Vagina (tissue), 2 donors: ENCODE data around the gene VENTX. TPM values are rescaled to one million over a fixed set of nuclear protein-coding genes. Genes with fewer than 3 reads are reported as not detected.
A peak's percentile ranks its signal among the peaks of the same experiment; 100 is the strongest.

Source experiments
- DNase-seq, 2 donors: peaks; one replicate each; pipeline ENCODE4 v3.0.0-alpha.2; 2017; ENCODE audit errors: extremely low spot score in 2 of 2
- H3K27ac ChIP-seq: fragments of 200-600 bp; sonication (generic); one replicate; pipeline ENCODE4 v1.5.1; 2019
- H3K27me3 ChIP-seq: fragments of 200-600 bp; sonication (generic); one replicate; pipeline ENCODE4 v1.5.1; 2019
- H3K36me3 ChIP-seq, 2 donors: fragments of 200-600 bp; sonication (generic); one replicate each; pipeline ENCODE4 v1.5.1; 2017 to 2019
- H3K4me1 ChIP-seq: fragments of 200-600 bp; sonication (generic); one replicate; pipeline ENCODE4 v1.5.1; 2019
- H3K4me3 ChIP-seq, 2 donors: fragments of 200-600 bp; sonication (generic); 1 replicate in 1 of 2; 2 replicates in 1 of 2; pipeline ENCODE4 v1.5.1; 2016 to 2019
- H3K9me3 ChIP-seq: fragments of 200-600 bp; sonication (generic); one replicate; pipeline ENCODE4 v1.5.1; 2019
- CTCF ChIP-seq, 3 experiments: fragments of 450-650 bp in 2 of 3; fragments of 200-600 bp in 1 of 3; sonication (generic) in 1 of 3; IDR thresholded peaks; one replicate each; pipeline ENCODE4 v1.5.1; 2017 to 2019; ENCODE audit warnings: antibody characterized with exemption in 3 of 3, mild to moderate bottlenecking in 2 of 3, moderate library complexity in 2 of 3
- POLR2A ChIP-seq, 2 donors: fragments of 450-650 bp; IDR thresholded peaks; one replicate each; pipeline ENCODE4 v1.6.1; 2017; ENCODE audit warnings: antibody characterized with exemption in 2 of 2, mild to moderate bottlenecking in 2 of 2, moderate library complexity in 2 of 2
- POLR2AphosphoS5 ChIP-seq, 2 donors: sonication (generic); formaldehyde crosslinking; IDR thresholded peaks; one replicate each; pipeline ENCODE4 v1.9.0; 2017; ENCODE audit warnings: antibody characterized with exemption in 2 of 2, mild to moderate bottlenecking in 2 of 2, low read depth in 1 of 2; ENCODE audit not compliant: insufficient read depth in 1 of 2
- intact Hi-C: fragments of 100-400 bp; cut with DNase I; formaldehyde crosslinking; loops from one replicate; pipeline ENCODE4 v1.15.1; 2023
- total RNA-seq: library from RNA; depleted of rRNA; stranded (reverse); fragments of >200 nt; gene quantifications from one replicate; pipeline ENCODE4 v1.2.3, GENCODE V29; 2016

VENTX gene
- total RNA-seq, 1 donor from 2014 or later, result 0.98 TPM

- intact Hi-C loops, result no loop called here
- H3K9me3 ChIP-seq, result no peaks in the 10 kb centered on the region
- no peak for DNase-seq
- TF ChIP-seq CTCF (IDR thresholded peaks at IDR 0.05) (no peak), POLR2AphosphoS5 (IDR thresholded peaks at IDR 0.05; ENCODE audit: insufficient read depth in 1 of 2, low read depth in 1 of 2) (peak in 1 of 2 donors; percentile 45)
- no peak overlapping the region for H3K27ac ChIP-seq
- H3K27me3 ChIP-seq, result no peaks in the 10 kb centered on the region
- H3K4me1 ChIP-seq, result peaks cover 16% of the 10 kb centered on the region
- peaks cover 2 to 51% of the 10 kb centered on the region in 2 donors for H3K36me3 ChIP-seq
- no peak overlapping the region for H3K4me3 ChIP-seq
Observed at GRCh38 chr10:133278577-133279265, 41.1 kb downstream of the VENTX start.

GRCh38 chr10:133279326-133280226 lies 41.9 kb downstream of the VENTX start:
- no peak overlapping the region for H3K4me3 ChIP-seq
- DNase-seq, result no peak
- H3K9me3 ChIP-seq, result no peaks in the 10 kb centered on the region
- peaks cover 2 to 60% of the 10 kb centered on the region in 2 donors for H3K36me3 ChIP-seq
- TF ChIP-seq POLR2AphosphoS5 (IDR thresholded peaks at IDR 0.05; ENCODE audit: insufficient read depth in 1 of 2, low read depth in 1 of 2) (no peak), CTCF (IDR thresholded peaks at IDR 0.05) (no peak), POLR2A (IDR thresholded peaks at IDR 0.05) (no peak)
- peaks cover 16% of the 10 kb centered on the region for H3K4me1 ChIP-seq
- intact Hi-C loops, result no loop called here
- no peaks in the 10 kb centered on the region for H3K27me3 ChIP-seq
- no peak overlapping the region for H3K27ac ChIP-seq

GRCh38 chr10:133280391-133281059 lies 42.9 kb downstream of the VENTX start:
- Histone ChIP-seq H3K36me3 (peaks cover 2 to 69% of the 10 kb centered on the region in 2 donors), H3K4me1 (peaks cover 16% of the 10 kb centered on the region), H3K27ac (no peak overlapping the region), H3K27me3 (no peaks in the 10 kb centered on the region), H3K9me3 (no peaks in the 10 kb centered on the region), H3K4me3 (no peak overlapping the region)
- no peak for TF ChIP-seq CTCF (IDR thresholded peaks at IDR 0.05)
- TF ChIP-seq POLR2A (IDR thresholded peaks at IDR 0.05), result no peak
- no peak for TF ChIP-seq POLR2AphosphoS5 (IDR thresholded peaks at IDR 0.05; ENCODE audit: insufficient read depth in 1 of 2, low read depth in 1 of 2)
- no peak for DNase-seq
- intact Hi-C loops, result no loop called here

DNA sequence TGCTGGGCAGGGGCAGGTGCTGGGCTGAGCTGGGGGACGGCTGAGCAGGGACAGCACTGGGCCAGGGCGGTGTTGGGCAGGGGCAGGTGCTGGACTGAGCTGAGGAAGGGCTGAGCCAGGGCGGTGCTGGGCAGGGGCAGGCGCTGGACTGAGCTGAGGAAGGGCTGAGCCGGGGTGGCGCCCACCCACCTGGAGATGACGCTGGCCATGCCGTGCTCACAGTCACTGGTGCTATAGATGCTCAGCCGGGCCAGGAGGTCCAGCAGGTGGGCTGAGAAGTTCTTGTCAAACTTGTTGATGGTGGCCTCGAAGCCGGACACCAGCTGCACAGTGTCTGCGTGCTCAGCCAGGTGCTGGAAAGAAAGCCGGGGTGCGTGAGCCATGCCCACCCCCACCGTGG lies 43.4 kb downstream of the VENTX start:
- H3K27me3 ChIP-seq, result no peaks in the 10 kb centered on the region
- no peak for DNase-seq
- H3K9me3 ChIP-seq, result no peaks in the 10 kb centered on the region
- intact Hi-C loops, result no loop called here
- H3K36me3 ChIP-seq, result peaks cover 2 to 75% of the 10 kb centered on the region in 2 donors
- TF ChIP-seq CTCF (IDR thresholded peaks at IDR 0.05), result no peak
- no peak for TF ChIP-seq POLR2AphosphoS5 (IDR thresholded peaks at IDR 0.05; ENCODE audit: insufficient read depth in 1 of 2, low read depth in 1 of 2)
- no peak for TF ChIP-seq POLR2A (IDR thresholded peaks at IDR 0.05)
- peaks cover 16% of the 10 kb centered on the region for H3K4me1 ChIP-seq
- no peak overlapping the region for H3K4me3 ChIP-seq
- H3K27ac ChIP-seq, result no peak overlapping the region
